WTC11 (cell line): ENCODE results near the gene CNTNAP2. TPM values are rescaled to one million over a fixed set of nuclear protein-coding genes. Genes with fewer than 3 reads are reported as not detected.

Experiments
- ATAC-seq: fragments of 200-7000 bp; cut with Tn5 transposase; 2 replicates; pipeline ENCODE4 v1.10.0; 2021; ENCODE audit warnings: mild to moderate bottlenecking, moderate library complexity
- CTCF ChIA-PET: fragments of 300-600 bp; sonication (Branson Sonifier 250); formaldehyde crosslinking; loops from one replicate; lab custom pipeline; 2021; ENCODE audit warnings: antibody characterized with exemption; lab: Charles Lee
- POLR2A ChIA-PET: fragments of 350-600 bp; sonication (Branson Sonifier 250); formaldehyde crosslinking; loops from one replicate; lab custom pipeline; 2021; ENCODE audit warnings: antibody characterized with exemption; lab: Charles Lee
- DNase-seq: peaks from one replicate; pipeline ENCODE4 v3.0.0; 2021; ENCODE audit warnings: low spot score
- H3K27ac Mint-ChIP-seq: 2 replicates; pipeline ENCODE4 v1.8.0; 2021; ENCODE audit warnings: mixed read lengths
- H3K27me3 Mint-ChIP-seq: 2 replicates; pipeline ENCODE4 v1.8.0; 2021; ENCODE audit warnings: low read depth, mild to moderate bottlenecking, moderate library complexity, mixed read lengths
- H3K36me3 Mint-ChIP-seq: 2 replicates; pipeline ENCODE4 v1.8.0; 2021; ENCODE audit warnings: mixed read lengths
- H3K4me1 Mint-ChIP-seq: 2 replicates; pipeline ENCODE4 v1.8.0; 2022; ENCODE audit warnings: mixed read lengths
- H3K4me3 Mint-ChIP-seq: 2 replicates; pipeline ENCODE4 v1.8.0; 2021; ENCODE audit warnings: mild to moderate bottlenecking, moderate library complexity, mixed read lengths
- H3K9me3 Mint-ChIP-seq: 2 replicates; pipeline ENCODE4 v1.8.0; 2021; ENCODE audit warnings: mixed read lengths
- ATF1 ChIP-seq: sonication (generic); formaldehyde crosslinking; IDR thresholded peaks from 2 replicates; pipeline ENCODE4 v1.8.1; 2023; ENCODE audit warnings: mild to moderate bottlenecking, moderate library complexity, missing genetic modification reagents
- CREB1 ChIP-seq: sonication (generic); formaldehyde crosslinking; IDR thresholded peaks from 2 replicates; pipeline ENCODE4 v1.8.0; 2023; ENCODE audit warnings: mild to moderate bottlenecking, missing genetic modification reagents
- E2F1 ChIP-seq: sonication (generic); formaldehyde crosslinking; IDR thresholded peaks from 2 replicates; pipeline ENCODE4 v1.8.0; 2022; ENCODE audit warnings: mild to moderate bottlenecking, missing genetic modification reagents
- FOXK1 ChIP-seq: sonication (generic); formaldehyde crosslinking; IDR thresholded peaks from 2 replicates; pipeline ENCODE4 v1.8.0; 2022; ENCODE audit warnings: mild to moderate bottlenecking, moderate library complexity, missing genetic modification reagents
- HMGA2 ChIP-seq: fragments of 250-450 bp; sonication (Bioruptor Pico); IDR thresholded peaks from 2 replicates; pipeline ENCODE4 v1.4.0; 2021; ENCODE audit warnings: mild to moderate bottlenecking, moderate library complexity
- KAT7 ChIP-seq: sonication (generic); formaldehyde crosslinking; IDR thresholded peaks from 2 replicates; pipeline ENCODE4 v1.8.1; 2023; ENCODE audit warnings: missing genetic modification reagents, mild to moderate bottlenecking, borderline replicate concordance
- NR1H2 ChIP-seq: sonication (generic); formaldehyde crosslinking; IDR thresholded peaks from 2 replicates; pipeline ENCODE4 v1.9.0; 2021; ENCODE audit warnings: mild to moderate bottlenecking, moderate library complexity, missing genetic modification reagents
- ZNF263 ChIP-seq: sonication (generic); formaldehyde crosslinking; IDR thresholded peaks from 2 replicates; pipeline ENCODE4 v1.8.1; 2022; ENCODE audit warnings: low read depth, mild to moderate bottlenecking, moderate library complexity, missing genetic modification reagents
- ZNF512 ChIP-seq: sonication (generic); formaldehyde crosslinking; IDR thresholded peaks from 2 replicates; pipeline ENCODE4 v1.8.1; 2022; ENCODE audit warnings: missing genetic modification reagents, borderline replicate concordance
- total RNA-seq: library from RNA; stranded (reverse); gene quantifications from 3 replicates; pipeline ENCODE4 v1.2.3, GENCODE V29; 2021
- TF ChIP-seq, protein P1 (sequence below): fragments of 200-600 bp; IDR thresholded peaks from 2 replicates; pipeline ENCODE4 v1.8.0; 2022; ENCODE audit warnings: antibody characterized with exemption
- TF ChIP-seq, protein P2 (sequence below): sonication (generic); formaldehyde crosslinking; IDR thresholded peaks from 2 replicates; pipeline ENCODE4 v1.8.0; 2023; ENCODE audit warnings: mild to moderate bottlenecking, missing genetic modification reagents
- TF ChIP-seq, protein P3 (sequence below): fragments of 250-450 bp; sonication (Bioruptor Pico); IDR thresholded peaks from 2 replicates; pipeline ENCODE4 v1.9.0; 2021; ENCODE audit warnings: mild to moderate bottlenecking
- TF ChIP-seq, protein P4 (sequence below): sonication (generic); formaldehyde crosslinking; IDR thresholded peaks from 2 replicates; pipeline ENCODE4 v1.8.1; 2023; ENCODE audit warnings: mild to moderate bottlenecking, missing genetic modification reagents, borderline replicate concordance
- TF ChIP-seq, protein P5 (sequence below): sonication (generic); formaldehyde crosslinking; conservative IDR thresholded peaks from 2 replicates; pipeline ENCODE4 v1.8.1; 2023; ENCODE audit warnings: mild to moderate bottlenecking, low read depth, missing genetic modification reagents, moderate library complexity
- TF ChIP-seq, protein P6 (sequence below): sonication (generic); formaldehyde crosslinking; IDR thresholded peaks from 2 replicates; pipeline ENCODE4 v1.8.1; 2023; ENCODE audit warnings: mild to moderate bottlenecking, missing genetic modification reagents

The CNTNAP2 gene
- total RNA-seq, 1 experiment from 2014 or later = 63.8 TPM

GRCh38 chr7:146096994-146097393, 19.6 kb upstream of the CNTNAP2 start:
- POLR2A ChIA-PET = no interaction called here
- CTCF ChIA-PET = interaction anchor here (0.6 to 1.3 kb wide), 12 partner anchors 11 to 1081 kb away, joined by 3 to 17 read pairs (median 4); partner anchors contain the start of gene CNTNAP2
- H3K4me3 Mint-ChIP-seq = no peak overlapping the region
- no peaks in the 10 kb centered on the region for H3K9me3 Mint-ChIP-seq
- peaks cover 2% of the 10 kb centered on the region; the same call in 1 of the 2 replicates for H3K4me1 Mint-ChIP-seq
- no peak for TF ChIP-seq ATF1 (CRISPR knock-in tag)
- TF ChIP-seq, protein P1, sequence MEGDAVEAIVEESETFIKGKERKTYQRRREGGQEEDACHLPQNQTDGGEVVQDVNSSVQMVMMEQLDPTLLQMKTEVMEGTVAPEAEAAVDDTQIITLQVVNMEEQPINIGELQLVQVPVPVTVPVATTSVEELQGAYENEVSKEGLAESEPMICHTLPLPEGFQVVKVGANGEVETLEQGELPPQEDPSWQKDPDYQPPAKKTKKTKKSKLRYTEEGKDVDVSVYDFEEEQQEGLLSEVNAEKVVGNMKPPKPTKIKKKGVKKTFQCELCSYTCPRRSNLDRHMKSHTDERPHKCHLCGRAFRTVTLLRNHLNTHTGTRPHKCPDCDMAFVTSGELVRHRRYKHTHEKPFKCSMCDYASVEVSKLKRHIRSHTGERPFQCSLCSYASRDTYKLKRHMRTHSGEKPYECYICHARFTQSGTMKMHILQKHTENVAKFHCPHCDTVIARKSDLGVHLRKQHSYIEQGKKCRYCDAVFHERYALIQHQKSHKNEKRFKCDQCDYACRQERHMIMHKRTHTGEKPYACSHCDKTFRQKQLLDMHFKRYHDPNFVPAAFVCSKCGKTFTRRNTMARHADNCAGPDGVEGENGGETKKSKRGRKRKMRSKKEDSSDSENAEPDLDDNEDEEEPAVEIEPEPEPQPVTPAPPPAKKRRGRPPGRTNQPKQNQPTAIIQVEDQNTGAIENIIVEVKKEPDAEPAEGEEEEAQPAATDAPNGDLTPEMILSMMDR = peak; percentile 26; the same call in 1 of the 2 replicates
- TF ChIP-seq, all 79 proteins: peak for 1
- H3K36me3 Mint-ChIP-seq = no peaks in the 10 kb centered on the region
- DNase-seq (peak; percentile 68), ATAC-seq (peak; percentile 99)
- no peak overlapping the region for H3K27ac Mint-ChIP-seq
- H3K27me3 Mint-ChIP-seq = no peaks in the 10 kb centered on the region; the same call in 1 of the 2 replicates

DNA sequence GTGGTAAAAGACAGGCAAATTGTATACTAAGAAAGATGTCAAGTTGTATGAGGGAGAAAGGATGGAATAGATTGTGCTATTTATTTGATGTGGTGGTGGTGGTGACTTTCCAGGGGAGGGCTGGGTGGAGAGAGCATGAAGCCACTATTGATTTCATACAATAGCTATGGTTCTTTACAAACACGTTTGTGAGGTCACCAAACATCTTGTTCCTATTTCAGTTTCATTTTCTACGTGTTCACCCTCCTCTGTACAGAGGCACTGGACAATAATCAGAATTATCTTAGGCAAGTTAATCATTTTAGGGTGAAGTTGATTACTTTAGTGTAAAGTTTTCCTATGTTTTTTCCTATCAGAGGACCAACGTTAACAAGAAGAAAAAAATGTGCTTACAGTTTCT, 10.3 kb upstream of the CNTNAP2 start:
- Mint-ChIP-seq H3K9me3 (no peaks in the 10 kb centered on the region), H3K4me1 (no peaks in the 10 kb centered on the region), H3K27ac (no peak overlapping the region), H3K4me3 (no peak overlapping the region), H3K36me3 (no peaks in the 10 kb centered on the region), H3K27me3 (peaks cover 8% of the 10 kb centered on the region)
- ChIA-PET POLR2A (no interaction called here), CTCF (no interaction called here)
- DNase-seq (no peak), ATAC-seq (no peak)
- TF ChIP-seq HMGA2 (CRISPR knock-in tag) (no peak), ZNF512 (CRISPR knock-in tag) (no peak), NR1H2 (no peak), ZNF263 (CRISPR knock-in tag) (no peak), FOXK1 (CRISPR knock-in tag) (no peak), CREB1 (no peak), KAT7 (no peak), E2F1 (CRISPR knock-in tag) (no peak)
- TF ChIP-seq, protein P2, sequence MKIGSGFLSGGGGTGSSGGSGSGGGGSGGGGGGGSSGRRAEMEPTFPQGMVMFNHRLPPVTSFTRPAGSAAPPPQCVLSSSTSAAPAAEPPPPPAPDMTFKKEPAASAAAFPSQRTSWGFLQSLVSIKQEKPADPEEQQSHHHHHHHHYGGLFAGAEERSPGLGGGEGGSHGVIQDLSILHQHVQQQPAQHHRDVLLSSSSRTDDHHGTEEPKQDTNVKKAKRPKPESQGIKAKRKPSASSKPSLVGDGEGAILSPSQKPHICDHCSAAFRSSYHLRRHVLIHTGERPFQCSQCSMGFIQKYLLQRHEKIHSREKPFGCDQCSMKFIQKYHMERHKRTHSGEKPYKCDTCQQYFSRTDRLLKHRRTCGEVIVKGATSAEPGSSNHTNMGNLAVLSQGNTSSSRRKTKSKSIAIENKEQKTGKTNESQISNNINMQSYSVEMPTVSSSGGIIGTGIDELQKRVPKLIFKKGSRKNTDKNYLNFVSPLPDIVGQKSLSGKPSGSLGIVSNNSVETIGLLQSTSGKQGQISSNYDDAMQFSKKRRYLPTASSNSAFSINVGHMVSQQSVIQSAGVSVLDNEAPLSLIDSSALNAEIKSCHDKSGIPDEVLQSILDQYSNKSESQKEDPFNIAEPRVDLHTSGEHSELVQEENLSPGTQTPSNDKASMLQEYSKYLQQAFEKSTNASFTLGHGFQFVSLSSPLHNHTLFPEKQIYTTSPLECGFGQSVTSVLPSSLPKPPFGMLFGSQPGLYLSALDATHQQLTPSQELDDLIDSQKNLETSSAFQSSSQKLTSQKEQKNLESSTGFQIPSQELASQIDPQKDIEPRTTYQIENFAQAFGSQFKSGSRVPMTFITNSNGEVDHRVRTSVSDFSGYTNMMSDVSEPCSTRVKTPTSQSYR (CRISPR knock-in tag) = no peak
- TF ChIP-seq, protein P3, sequence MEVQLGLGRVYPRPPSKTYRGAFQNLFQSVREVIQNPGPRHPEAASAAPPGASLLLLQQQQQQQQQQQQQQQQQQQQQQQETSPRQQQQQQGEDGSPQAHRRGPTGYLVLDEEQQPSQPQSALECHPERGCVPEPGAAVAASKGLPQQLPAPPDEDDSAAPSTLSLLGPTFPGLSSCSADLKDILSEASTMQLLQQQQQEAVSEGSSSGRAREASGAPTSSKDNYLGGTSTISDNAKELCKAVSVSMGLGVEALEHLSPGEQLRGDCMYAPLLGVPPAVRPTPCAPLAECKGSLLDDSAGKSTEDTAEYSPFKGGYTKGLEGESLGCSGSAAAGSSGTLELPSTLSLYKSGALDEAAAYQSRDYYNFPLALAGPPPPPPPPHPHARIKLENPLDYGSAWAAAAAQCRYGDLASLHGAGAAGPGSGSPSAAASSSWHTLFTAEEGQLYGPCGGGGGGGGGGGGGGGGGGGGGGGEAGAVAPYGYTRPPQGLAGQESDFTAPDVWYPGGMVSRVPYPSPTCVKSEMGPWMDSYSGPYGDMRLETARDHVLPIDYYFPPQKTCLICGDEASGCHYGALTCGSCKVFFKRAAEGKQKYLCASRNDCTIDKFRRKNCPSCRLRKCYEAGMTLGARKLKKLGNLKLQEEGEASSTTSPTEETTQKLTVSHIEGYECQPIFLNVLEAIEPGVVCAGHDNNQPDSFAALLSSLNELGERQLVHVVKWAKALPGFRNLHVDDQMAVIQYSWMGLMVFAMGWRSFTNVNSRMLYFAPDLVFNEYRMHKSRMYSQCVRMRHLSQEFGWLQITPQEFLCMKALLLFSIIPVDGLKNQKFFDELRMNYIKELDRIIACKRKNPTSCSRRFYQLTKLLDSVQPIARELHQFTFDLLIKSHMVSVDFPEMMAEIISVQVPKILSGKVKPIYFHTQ (CRISPR knock-in tag) = no peak
- TF ChIP-seq, protein P4, sequence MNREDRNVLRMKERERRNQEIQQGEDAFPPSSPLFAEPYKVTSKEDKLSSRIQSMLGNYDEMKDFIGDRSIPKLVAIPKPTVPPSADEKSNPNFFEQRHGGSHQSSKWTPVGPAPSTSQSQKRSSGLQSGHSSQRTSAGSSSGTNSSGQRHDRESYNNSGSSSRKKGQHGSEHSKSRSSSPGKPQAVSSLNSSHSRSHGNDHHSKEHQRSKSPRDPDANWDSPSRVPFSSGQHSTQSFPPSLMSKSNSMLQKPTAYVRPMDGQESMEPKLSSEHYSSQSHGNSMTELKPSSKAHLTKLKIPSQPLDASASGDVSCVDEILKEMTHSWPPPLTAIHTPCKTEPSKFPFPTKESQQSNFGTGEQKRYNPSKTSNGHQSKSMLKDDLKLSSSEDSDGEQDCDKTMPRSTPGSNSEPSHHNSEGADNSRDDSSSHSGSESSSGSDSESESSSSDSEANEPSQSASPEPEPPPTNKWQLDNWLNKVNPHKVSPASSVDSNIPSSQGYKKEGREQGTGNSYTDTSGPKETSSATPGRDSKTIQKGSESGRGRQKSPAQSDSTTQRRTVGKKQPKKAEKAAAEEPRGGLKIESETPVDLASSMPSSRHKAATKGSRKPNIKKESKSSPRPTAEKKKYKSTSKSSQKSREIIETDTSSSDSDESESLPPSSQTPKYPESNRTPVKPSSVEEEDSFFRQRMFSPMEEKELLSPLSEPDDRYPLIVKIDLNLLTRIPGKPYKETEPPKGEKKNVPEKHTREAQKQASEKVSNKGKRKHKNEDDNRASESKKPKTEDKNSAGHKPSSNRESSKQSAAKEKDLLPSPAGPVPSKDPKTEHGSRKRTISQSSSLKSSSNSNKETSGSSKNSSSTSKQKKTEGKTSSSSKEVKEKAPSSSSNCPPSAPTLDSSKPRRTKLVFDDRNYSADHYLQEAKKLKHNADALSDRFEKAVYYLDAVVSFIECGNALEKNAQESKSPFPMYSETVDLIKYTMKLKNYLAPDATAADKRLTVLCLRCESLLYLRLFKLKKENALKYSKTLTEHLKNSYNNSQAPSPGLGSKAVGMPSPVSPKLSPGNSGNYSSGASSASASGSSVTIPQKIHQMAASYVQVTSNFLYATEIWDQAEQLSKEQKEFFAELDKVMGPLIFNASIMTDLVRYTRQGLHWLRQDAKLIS (CRISPR knock-in tag) = no peak
- TF ChIP-seq, protein P5, sequence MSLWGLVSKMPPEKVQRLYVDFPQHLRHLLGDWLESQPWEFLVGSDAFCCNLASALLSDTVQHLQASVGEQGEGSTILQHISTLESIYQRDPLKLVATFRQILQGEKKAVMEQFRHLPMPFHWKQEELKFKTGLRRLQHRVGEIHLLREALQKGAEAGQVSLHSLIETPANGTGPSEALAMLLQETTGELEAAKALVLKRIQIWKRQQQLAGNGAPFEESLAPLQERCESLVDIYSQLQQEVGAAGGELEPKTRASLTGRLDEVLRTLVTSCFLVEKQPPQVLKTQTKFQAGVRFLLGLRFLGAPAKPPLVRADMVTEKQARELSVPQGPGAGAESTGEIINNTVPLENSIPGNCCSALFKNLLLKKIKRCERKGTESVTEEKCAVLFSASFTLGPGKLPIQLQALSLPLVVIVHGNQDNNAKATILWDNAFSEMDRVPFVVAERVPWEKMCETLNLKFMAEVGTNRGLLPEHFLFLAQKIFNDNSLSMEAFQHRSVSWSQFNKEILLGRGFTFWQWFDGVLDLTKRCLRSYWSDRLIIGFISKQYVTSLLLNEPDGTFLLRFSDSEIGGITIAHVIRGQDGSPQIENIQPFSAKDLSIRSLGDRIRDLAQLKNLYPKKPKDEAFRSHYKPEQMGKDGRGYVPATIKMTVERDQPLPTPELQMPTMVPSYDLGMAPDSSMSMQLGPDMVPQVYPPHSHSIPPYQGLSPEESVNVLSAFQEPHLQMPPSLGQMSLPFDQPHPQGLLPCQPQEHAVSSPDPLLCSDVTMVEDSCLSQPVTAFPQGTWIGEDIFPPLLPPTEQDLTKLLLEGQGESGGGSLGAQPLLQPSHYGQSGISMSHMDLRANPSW (CRISPR knock-in tag) = no peak
- TF ChIP-seq, protein P6, sequence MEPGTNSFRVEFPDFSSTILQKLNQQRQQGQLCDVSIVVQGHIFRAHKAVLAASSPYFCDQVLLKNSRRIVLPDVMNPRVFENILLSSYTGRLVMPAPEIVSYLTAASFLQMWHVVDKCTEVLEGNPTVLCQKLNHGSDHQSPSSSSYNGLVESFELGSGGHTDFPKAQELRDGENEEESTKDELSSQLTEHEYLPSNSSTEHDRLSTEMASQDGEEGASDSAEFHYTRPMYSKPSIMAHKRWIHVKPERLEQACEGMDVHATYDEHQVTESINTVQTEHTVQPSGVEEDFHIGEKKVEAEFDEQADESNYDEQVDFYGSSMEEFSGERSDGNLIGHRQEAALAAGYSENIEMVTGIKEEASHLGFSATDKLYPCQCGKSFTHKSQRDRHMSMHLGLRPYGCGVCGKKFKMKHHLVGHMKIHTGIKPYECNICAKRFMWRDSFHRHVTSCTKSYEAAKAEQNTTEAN = no peak
